LNCaP clone FGC (cell line): Measurements from ENCODE around the gene CCDC136.

ENCODE experiments used
- DNase-seq: peaks from one replicate; pipeline ENCODE4 v3.0.0-alpha.2; 2011; ENCODE audit warnings: low read depth
- H3K4me3 ChIP-seq: 2 replicates; pipeline ENCODE4 v1.5.1; 2011; ENCODE audit warnings: mild to moderate bottlenecking, low read depth, low read length, control low read depth
- CTCF ChIP-seq: IDR thresholded peaks from 2 replicates; pipeline ENCODE4 v1.5.1; 2012; ENCODE audit warnings: mild to moderate bottlenecking; ENCODE audit not compliant: control insufficient read depth, insufficient read depth; ENCODE audit errors: extremely low read depth

The CCDC136 gene

DNA sequence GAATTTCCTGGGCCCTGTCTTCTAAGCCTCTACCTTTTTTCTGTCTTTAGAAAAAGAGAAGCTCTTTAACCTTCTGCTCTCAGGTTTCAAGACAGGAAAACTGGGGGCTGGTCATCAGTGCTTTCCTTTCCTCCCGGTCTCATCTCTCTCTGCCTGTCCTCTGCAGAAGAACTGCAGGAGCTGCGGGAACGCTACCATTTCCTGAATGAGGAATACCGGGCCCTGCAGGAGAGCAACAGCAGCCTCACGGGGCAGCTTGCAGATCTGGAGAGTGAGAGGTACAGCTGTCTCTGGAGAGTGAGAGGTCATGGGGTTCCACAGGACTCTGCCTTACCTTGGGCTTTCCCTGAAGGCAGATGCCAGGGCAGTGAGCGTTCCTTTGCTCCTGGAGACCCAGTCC lies 12.7 kb downstream of the CCDC136 start:
- no peak for DNase-seq
- TF ChIP-seq CTCF: no peak
- H3K4me3 ChIP-seq: no peak overlapping the region

DNA sequence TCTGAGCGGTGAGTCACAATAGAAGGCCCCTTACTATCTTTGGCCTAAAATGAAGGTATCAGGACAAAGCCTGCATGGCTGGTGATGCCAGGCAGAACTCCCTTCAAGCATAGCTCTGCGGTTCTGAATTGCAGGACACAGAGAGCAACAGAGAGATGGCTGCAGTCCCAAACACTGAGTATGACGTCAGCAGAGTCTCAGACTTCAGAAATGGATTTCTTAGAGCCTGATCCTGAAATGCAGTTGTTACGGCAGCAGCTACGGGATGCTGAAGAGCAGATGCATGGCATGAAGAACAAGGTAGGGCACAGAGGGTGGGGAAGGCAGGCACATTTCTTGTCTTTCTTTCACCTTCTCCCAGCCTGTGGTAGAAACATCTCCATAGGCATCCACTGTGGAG lies 13.5 kb downstream of the CCDC136 start:
- no peak for TF ChIP-seq CTCF
- no peak for DNase-seq
- no peak overlapping the region for H3K4me3 ChIP-seq

DNA sequence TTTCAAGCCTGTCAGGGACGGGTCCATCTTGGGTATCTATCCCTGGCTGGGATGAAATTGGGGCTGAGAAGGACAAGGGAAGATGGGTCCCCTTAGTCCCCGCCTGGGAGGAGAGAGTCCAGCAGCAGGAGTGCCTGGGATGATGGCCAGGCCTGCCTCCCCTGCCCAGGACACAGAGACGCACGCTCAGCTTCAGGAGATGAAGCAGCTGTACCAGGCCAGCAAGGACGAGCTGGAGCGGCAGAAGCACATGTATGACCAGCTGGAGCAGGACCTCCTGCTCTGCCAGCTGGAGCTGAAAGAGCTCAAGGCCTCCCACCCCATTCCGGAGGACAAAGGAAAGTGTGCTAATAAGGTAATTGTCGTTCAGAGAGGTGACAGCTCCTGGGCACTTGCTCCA lies 15.4 kb downstream of the CCDC136 start:
- no peak for DNase-seq
- no peak overlapping the region for H3K4me3 ChIP-seq
- no peak for TF ChIP-seq CTCF

DNA sequence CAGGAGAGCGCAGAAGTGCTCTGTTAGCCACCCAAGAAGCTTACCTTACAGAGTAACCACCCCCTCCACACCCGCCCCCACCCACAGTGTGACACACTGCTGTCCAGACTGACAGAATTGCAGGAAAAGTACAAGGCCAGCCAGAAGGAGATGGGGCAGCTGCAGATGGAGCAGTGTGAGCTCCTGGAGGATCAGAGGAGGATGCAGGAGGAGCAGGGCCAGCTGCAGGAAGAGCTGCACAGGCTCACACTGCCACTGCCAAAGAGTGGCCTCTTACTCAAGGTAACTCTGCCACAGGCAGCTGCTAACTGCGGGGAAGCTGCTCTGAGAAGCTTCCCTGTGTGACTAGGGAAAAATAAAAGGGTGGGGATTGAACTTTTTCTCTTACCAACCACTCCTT lies 17.6 kb downstream of the CCDC136 start:
- TF ChIP-seq CTCF: no peak
- no peak for DNase-seq
- no peak overlapping the region for H3K4me3 ChIP-seq

- no peak overlapping the region for H3K4me3 ChIP-seq
- DNase-seq: no peak
- TF ChIP-seq CTCF: no peak
Observed at GRCh38 chr7:128810473-128810872, 18.7 kb downstream of the CCDC136 start.

GRCh38 chr7:128810997-128811396 lies 19.2 kb downstream of the CCDC136 start:
- no peak overlapping the region for H3K4me3 ChIP-seq
- TF ChIP-seq CTCF: no peak
- DNase-seq: no peak

DNA sequence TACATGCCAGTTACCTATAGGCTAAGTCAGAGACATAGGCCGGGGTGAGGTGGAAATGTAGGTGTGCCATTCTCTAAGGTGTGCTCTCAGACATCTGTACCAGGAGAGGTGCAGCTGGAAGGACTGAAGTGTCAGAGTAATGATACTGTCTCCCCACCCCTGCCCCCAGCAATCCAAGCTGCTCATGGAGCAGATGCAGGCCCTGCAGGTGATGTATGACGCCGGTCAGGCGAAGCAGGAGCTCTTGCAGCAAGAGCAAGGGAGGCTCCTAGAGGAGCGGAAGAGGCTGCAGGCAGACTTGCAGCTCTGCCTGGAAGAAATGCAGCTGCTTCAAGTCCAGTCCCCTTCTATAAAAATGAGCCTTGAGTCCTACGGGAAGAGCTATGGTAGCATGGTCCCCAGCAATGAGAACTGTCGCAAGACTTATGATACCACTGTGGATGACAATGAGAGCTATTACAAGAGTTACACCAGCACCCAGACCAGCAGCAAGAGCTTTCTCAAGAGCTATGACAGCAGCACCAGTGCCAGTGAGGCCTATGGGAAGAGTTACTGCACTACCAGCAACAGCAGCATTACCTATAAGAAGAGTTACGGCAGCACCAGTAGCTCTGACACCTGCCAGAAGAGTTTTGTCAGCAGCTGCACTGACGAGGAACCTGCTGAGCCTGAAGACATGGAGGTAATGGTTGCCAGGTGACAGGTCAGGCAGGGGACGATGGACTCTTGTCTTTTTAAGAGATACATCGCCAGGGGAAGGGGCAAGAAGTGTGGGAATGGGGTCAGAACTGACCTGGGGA lies 20.1 kb downstream of the CCDC136 start:
- no peak for TF ChIP-seq CTCF
- no peak for DNase-seq
- H3K4me3 ChIP-seq: no peak overlapping the region
